NOMO-1 treated with DMSO at 0.1 percent for 48 hours (cell line): ENCODE data around the gene MYO5A.
"Not testable (repeated sequence)": the region's sequence is repeated elsewhere in the genome, so short reads cannot be mapped to it uniquely, and the experiment has no call there.

Experiments used
- DNase-seq: peaks from one replicate; lab custom pipeline; 2025; ENCODE audit not compliant: unreplicated experiment; lab: John Stamatoyannopoulos, UW

The MYO5A gene

DNA sequence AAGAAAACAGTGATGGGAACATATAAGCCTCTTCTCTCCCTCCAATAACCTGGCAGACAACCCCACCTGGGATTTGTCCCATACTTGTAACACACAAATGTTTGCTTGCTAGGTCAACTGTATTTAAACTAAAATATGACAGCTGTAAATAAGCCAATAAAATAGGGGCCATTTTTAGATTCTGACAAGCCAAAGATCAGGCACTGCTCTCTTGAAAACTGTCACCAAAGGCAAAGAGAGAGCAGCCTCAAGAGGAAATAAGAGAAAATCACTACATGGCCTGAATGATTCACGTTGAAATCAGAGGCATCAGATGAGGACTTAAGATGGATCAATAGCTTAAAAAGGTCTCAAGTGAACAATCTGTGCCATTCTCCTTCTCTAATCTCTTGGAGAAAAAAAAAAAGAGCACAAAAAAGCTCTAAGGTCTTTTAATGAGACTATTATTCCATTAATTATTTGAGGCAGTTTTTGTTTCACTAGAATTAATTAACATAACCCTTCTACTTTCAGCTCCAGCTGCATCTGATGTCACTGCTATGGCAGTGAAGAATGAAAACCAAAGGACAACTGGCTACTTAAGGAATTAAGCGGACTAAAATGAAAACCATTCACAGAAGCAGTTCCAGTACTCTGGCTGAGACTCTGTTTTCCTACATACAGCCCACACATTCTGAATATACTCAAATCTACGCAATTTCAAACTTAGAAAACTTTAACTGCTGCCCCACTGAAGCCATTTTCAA is 19.0 kb downstream of the MYO5A start:
- DNase-seq = no peak

DNA sequence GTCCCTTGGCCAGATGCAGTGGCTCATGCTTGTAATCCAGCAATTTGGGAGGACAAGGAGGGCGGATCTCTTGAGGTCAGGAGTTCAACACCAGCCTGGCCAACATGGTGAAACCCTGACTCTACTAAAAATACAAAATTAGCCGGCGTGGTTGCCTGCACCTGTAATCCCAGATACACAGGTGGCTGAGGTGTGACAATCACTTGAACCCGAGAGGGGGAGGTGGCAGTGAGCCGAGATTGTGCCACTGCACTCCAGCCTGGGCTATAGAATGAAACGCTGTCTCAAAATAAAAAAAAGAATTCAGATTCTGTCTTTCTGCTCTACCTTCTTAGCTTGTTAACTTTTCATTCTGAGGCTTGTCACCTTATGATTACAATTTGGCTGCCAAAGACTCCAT is 22.1 kb downstream of the MYO5A start:
- no peak for DNase-seq

DNA sequence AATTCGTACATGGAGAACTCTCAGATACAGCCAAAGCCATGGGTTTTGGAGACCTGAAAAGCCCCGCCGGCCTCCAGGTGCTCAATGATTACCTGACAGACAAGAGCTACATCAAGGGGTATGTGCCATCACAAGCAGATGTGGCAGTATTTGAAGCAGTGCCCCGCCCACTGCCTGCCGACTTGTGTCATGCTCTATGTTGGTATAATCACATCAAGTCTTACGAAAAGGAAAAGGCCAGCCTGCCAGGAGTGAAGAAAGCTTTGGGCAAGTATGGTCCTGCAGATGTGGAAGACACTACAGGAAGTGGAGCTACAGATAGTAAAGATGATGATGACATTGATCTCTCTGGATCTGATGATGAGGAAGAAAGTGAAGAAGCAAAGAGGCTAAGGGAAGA is 23.5 kb downstream of the MYO5A start:
- peak; percentile 62 for DNase-seq

DNA sequence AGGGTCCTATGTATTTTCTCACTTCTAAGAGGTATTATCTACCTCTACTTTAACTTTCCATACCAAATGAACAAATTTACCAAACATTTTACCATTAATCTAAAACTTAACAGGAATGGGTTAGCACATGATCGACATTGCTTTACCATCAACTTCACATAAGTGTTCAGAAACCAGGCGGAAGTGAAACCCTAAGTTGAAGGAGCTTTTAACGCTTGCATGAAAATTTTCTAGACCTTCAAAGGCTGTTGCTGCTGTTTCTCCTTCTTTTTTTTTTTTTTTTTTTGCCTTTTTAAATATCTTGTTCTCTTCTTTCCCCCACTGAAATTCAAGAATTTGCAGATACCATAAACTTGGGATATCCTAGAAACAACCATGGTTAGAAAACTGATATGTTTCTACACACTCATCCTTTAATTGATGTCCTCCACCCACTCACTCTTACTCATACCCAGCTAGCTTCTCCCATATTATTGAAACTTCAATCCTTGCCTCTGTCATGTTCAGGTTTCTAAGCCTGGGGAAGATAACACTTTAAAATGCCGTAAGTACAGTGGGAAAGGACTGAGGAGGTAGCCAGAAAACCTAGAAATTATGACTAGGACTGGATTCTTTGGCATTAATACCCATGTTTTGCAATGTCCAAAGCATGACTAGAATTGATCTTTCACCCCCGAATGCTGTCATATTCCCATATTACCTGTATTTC is 24.7 kb downstream of the MYO5A start:
- peak; percentile 93 for DNase-seq

DNA sequence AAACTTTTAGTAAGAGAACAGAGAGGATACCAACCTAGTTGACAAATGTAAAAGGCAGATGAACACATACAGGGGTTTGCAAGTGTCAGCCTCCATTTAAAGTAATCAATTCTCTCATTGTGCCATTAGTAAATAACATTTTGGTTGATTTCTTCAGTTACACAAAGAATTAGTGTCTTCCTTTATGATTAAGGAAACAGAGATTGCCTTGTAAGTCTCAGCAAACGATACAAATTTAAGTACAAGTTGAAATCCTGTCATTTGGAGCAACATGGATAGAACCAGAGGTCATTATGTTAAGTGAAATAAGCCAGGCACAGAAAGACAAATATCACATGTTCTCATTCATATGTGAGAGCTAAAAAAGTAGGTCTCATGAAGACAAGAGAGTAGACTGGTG is 26.1 kb downstream of the MYO5A start:
- DNase-seq = no peak

DNA sequence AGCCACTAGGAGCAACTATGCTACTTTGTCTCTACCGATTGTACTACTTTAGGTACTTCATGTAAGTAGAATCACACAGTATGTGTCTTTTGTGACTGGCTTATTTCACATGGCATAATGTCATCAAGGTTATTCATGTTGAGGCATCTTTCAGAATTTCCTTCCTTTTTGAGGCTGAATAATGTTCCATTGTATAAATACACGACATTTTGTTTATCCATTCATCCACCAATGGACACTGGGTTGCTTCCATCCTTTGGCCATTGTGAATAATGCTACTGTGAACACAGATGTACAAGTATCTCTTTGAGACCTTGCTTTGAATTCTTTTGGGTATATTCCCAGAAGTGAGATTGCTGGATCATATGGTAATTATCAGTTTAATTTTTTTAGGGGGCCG is 29.2 kb downstream of the MYO5A start:
- DNase-seq = no peak

DNA sequence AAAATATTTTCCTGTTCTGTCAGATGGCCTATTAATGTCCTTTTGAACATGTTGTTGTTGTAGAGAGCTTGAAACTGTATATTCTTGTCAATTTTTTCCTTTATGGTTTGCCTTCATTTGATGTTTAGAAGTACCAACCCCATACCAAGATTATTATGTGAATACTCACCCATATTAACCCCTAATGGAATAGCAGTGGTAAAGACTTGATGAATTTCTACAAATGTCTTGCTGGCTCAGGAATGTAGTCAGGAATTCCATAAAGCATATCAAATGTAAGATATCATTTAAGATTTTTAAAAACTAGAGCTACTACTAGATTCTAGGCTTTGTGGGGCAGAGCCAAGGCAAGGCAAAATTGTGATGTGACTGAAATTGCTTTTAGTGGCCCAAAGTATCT is 30.0 kb downstream of the MYO5A start:
- no peak for DNase-seq

DNA sequence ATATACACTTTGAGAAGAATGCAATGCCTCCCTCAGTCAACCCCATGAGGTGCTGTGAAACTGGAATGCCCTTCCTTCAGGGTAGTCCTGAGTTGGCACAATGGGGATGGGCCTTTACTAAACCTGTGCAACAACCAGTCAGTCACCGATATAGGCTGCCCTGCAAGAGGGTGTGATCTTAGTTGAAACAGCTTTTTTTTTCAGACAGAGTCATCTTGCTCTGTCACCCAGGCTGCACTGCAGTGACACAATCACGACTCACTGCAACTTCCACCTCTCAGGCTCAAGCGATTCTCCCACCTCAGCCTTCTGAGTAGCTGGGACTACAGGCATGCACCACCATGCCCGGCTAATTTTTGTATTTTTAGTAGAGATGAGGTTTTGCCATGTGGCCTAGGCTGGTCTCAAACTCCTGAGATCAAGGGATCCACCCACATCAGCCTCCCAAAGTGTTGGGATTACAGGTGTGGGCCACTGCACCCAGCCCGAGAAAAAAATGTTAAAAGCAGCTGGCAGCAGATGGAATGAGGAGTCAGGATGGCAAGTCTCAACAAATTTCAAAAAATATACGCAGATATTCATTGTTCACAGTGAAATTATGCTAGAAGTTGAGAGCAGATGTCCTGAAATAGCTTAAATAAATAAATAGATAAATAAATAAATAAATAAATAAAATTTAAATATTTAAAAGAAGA is 31.8 kb downstream of the MYO5A start:
- DNase-seq = peak; percentile 58

DNA sequence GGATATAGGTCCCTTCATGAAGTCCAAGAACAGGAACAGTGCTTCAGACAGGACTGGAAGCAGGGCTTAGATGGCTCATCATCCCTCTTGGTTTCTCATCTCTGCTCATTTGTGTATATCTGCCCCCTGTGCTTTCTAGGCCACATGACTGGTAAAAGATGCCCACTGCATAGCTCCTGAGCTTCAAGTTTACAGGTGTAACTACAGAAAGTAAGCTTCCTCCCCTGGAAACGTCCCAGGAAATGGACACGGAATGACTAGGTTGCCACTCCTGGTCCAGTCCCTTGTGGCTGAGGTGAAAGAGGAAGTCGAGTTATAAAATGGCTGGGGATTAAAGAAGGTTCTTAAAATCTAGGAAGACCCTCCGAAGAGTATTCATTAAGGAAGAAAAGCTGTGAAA is 32.5 kb downstream of the MYO5A start:
- DNase-seq = peak; percentile 21

DNA sequence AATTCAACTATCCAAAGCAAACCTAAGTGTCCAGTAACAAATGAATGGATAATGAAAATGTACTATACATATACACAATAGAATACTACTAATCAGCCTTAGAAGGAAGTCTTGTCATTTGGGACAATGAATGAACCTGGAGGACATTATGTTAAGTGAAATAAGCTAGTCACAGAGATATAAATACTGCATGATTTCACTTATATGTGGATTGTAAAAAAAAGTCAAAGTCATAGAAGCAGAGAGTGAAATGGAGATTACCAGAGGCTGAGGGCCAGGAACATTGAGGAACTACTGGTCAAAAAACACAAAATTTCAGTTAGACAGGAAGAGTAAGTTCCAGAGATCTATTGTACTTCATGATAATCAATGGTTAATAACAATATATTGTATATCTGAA is 33.6 kb downstream of the MYO5A start:
- no peak for DNase-seq

DNA sequence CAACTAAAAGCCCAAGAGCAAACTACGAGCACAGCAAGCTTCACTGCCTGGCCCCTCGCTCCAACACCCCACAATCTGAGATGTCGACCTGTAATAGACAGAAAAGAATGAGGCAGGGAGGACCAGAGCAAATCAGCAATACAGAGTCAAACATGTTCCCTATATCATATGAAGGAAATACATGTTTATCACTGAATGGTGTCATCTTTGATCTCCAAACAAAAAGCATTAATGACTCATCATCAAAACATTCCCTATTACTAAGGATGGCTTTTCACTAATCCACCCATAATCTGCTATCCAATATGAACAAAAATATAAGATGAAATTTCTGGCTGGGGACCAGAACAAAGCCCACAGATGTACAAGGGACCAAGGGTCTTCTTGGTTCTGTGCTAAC is 34.7 kb downstream of the MYO5A start:
- no peak for DNase-seq

DNA sequence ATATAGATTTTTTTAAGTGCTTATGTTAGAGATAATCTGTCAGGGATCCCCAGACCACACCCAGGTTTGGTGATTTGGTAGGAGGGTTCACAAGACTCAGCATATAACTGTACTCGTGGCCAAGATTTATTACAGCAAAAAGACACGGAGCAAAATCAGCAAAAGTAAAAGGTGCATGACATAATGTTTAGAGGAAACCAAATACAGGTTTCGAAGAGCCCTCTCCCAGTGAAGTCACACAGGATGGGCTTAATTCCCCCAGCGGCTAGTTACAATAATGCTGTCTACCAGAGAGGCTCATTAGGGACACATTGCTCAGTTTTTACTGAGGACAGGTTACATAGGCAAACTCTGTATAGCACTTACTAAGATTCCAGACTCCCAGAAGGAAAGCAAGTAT is 36.5 kb downstream of the MYO5A start:
- DNase-seq = no peak

DNA sequence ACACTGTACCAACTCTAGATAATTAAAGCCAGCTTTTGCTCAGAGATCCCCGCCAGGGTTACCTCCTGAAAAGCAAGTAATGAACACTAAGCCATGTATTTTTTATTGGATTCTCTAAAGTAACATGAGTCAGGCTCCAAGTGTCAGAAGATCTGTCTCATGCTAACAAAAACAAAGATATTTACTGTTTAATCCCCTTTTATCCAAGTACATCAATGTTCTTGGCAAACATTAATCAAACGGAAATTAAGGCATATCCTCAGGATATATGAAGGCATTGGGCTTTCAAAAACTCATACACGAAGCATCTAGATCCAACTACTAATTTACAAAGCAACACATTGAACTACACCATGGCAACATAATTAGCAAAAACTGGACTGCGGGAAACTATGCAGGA is 37.2 kb downstream of the MYO5A start:
- DNase-seq = no peak

DNA sequence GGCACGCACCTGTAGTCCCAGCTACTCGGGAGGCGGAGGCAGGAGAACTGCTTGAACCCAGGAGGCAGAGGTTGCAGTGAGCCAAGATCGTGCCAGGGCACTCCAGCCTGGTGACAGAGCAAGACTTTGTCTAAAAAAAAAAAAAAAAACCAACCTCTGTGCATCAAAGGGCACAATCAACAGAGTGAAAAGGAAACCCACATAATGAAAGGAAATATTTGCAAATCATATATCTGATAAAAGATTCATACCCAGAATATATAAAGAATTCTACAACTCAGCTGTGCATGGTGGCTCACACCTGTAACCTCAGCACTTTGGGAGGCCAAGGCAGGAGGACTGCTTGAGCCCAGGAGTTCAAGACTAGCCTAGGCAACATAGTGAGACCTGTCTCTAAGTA is 39.2 kb downstream of the MYO5A start:
- not testable (repeated sequence) for DNase-seq

DNA sequence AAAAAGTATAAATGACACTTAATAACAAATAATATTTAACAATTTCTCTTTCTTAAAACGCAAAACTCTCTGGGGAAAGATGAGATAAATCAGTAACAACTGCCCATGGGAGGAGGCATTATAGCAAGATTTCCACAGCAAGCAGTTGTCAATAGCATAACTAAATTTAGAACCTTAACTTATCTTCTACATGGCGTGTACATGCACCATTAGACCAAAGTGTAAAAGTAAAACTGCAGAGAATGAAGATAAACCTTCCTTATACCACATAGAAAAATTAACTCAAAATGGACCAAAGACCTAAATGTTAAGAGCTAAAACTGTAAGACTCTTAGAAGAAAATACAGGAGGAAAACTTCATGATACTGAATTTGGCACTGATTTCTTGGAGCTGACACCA is 39.9 kb downstream of the MYO5A start:
- DNase-seq = no peak

DNA sequence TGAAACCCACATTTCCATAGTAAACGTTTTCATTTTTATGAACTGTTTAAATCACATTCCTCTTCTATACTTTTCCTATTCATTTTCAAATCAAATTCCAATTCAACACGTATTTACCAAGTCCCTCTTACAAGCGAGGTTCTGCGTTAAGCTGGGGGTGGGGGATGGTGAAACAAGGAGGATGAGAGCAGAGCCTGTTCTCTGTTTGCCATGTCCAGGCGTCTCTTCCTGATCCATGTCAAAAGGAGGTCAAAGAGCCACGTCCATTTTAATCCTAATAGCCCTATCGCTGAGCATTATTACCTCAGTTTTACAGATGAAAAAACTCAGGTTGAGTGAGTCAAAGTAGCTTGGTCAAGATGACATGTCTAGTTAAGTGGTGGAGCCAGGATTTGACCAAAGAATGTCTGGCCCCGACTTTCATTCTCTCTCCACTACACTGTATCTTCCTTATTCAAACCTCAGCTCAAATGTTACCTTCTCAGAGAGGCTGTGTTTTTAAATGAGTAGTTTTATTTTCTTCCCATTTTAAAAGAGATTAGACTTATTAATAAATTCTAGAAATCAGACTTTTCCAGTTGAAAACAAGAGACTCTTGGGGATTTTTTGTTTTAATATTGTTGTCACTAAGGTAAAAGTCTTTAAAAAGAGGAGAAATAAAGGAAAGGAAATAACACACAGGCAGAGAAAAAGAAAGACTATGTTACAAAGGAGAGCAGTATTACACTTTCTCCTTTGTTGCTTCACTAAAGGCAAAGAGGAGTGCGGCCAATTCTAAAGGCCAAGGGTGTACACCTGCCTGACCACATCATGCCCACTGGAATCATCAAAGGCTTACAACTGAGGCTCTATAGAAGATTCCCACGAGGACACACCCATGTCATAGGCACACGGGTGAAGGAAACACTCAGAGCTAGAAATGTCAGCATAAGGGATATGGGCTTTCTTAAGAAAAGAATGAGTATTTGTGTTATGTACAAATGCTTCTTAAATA is 42.4 kb downstream of the MYO5A start:
- no peak for DNase-seq

DNA sequence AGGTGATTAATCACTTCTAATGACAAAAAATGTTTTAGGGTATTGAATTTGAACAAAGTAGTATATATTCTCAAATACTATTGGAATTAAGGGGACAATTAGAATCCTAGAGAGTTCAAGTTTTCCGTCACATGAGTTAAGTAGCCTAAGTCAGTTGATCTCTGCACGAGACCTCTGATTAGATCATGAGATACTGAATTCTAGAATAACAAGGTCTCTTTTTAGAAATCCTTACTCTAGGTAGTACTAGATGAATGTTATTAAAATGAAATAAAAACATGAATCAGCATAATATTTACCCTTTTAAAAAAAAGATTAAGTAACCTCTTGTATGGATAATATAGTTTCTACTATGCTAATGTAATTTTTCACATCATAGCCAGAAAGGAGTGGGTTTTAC is 43.4 kb downstream of the MYO5A start:
- DNase-seq = no peak

DNA sequence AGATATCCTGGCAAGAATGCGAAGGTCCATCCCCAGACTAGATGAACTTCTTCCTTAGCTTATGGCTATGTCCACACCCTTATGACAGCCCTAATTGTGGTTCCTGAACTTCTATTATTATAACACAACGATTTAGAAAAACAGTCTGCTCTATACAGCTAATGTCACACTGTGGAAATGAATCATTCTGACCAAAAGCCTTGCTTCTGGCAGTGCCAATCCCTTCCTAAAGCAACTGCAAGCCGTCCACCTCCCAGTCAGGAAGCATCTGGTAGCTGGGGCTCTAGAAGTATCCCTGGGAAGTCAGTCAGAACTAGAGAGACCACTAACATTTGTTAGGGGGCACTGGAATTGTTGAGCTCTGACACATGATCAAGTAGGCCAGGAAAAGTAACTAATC is 45.0 kb downstream of the MYO5A start:
- DNase-seq = peak; percentile 86

DNA sequence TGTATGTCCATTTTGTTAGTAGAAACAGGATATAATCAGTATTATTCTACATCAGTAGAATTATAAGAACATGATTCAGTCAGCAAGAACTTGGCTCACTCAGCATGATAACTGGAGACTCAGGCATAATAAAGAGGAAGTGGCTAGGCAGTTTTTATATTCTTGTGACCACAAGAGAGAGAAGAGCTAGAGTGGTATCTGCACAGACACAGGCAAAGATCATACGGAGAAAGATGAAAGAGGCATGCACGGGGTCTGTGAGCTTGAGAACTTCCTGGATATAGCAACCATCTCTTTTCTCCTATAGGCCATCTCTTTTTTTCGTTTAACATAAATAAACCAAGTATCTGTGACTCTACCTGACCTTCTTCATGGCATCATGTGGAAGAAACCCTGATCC is 46.8 kb downstream of the MYO5A start:
- peak; percentile 97 for DNase-seq

DNA sequence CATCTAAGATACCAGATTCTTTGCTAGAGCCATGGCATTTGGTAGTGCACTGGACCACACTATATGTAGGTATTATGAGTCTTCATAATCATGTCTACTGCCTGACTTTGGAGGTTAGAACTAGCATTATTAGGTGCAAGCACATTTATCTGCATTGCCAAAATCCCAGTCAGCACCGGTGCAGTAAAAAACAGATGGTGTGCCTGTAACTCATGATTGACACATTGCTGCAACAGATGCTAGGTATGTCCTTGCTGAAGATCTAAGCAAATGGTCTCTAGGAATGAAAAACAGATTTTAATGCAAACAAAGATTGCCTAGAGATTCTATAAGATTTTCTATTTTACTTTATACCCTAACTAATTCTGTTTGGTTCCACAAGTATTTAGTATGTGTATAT is 47.7 kb downstream of the MYO5A start:
- no peak for DNase-seq

DNA sequence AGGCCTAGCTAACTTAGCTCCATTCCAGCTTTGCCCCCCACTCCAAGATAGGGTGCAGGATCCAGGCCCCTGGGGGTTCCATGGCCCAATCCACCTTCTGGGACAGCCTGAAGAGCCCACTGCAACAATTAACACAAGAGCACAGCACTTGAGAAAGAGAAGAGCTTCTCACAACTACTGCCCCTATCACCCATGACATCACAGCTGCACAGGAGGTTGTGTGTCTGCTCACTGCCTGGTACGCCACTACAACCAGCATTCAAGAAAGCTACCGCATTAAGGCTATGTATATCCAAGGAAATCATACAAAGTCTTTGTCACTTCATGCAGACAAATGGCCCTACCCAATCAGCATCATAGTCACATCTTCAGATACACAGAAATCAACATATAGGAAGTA is 62.0 kb downstream of the MYO5A start:
- DNase-seq = no peak
